HCT116 (cell line): ENCODE data around the gene DAO. TPM values are rescaled to one million over a fixed set of nuclear protein-coding genes. Genes with fewer than 3 reads are reported as not detected.
"Not testable (repeated sequence)": the region's sequence is repeated elsewhere in the genome, so short reads cannot be mapped to it uniquely, and the experiment has no call there.

Source experiments
- ATAC-seq: fragments of 200-7000 bp; cut with Tn5 transposase; 2 replicates; pipeline ENCODE4 v1.9.1; 2020; ENCODE audit warnings: mild to moderate bottlenecking, moderate library complexity
- BruUV-seq: library from RNA; stranded (reverse); fragments of 400-500 nt; replicated peaks from 2 replicates; lab custom pipeline; 2021; lab: Mats Ljungman, UMichigan
- CTCF ChIA-PET: fragments of 300-600 bp; sonication (Branson Sonifier 250); formaldehyde crosslinking; loops from one replicate; lab custom pipeline; 2021; ENCODE audit warnings: antibody characterized with exemption; lab: Charles Lee
- POLR2A ChIA-PET: fragments of 300-600, 350-600 bp; sonication (Branson Sonifier 250); formaldehyde crosslinking; loops from one replicate; lab custom pipeline; 2021; ENCODE audit warnings: antibody characterized with exemption; lab: Charles Lee
- RAD21 ChIA-PET, 2 experiments: fragments of 300-600 bp; sonication (Branson Sonifier 250); formaldehyde crosslinking; loops; one replicate each; lab custom pipeline; 2023; ENCODE audit warnings: low total read pairs in 2 of 2; ENCODE audit not compliant: uncharacterized antibody in 2 of 2, unreplicated experiment in 2 of 2, low non-redundant PET in 1 of 2; lab: Charles Lee
- DNase-seq: peaks from one replicate; pipeline ENCODE4 v3.0.0-alpha.2; 2010; ENCODE audit warnings: low read depth, low spot score
- H2AFZ ChIP-seq: fragments of 200-600 bp; shearing (Covaris generic), sonication (generic); 2 replicates; pipeline ENCODE4 v1.6.1; 2017; ENCODE audit warnings: low read depth, mixed run types, mixed read lengths, antibody characterized with exemption, low read length; ENCODE audit not compliant: poor library complexity, severe bottlenecking
- H3K27ac ChIP-seq: 2 replicates; pipeline ENCODE4 v1.5.1; 2012; ENCODE audit warnings: low read depth, low read length
- H3K27me3 ChIP-seq: fragments of 200-600 bp; sonication (generic); 2 replicates; pipeline ENCODE4 v1.6.1; 2016; ENCODE audit warnings: mixed run types, low read length, mixed read lengths; ENCODE audit not compliant: insufficient read depth
- H3K36me3 ChIP-seq, 2 experiments: fragments of 200-500 bp in 1 of 2; fragments of 200-600 bp in 1 of 2; sonication (Bioruptor generic) in 1 of 2; sonication (generic) in 1 of 2; 2 replicates each; pipeline versions ENCODE4 v1.5.1 to v1.6.1; 2014 to 2016; ENCODE audit warnings: low read length in 2 of 2, inconsistent platforms in 1 of 2, mixed read lengths in 1 of 2, mixed run types in 1 of 2; ENCODE audit not compliant: insufficient read depth in 2 of 2, control insufficient read depth in 1 of 2
- H3K4me1 ChIP-seq, 2 experiments: fragments of 200-600 bp in 1 of 2; sonication (generic) in 1 of 2; 2 replicates each; pipeline versions ENCODE4 v1.5.1 to v1.6.1; 2012 to 2017; ENCODE audit warnings: low read length in 2 of 2, inconsistent platforms in 1 of 2, mild to moderate bottlenecking in 1 of 2, mixed read lengths in 1 of 2, mixed run types in 1 of 2, moderate library complexity in 1 of 2; ENCODE audit not compliant: insufficient read depth in 2 of 2, control insufficient read depth in 1 of 2
- H3K4me2 ChIP-seq: fragments of 200-600 bp; sonication (generic); 2 replicates; pipeline ENCODE4 v1.6.1; 2017; ENCODE audit warnings: mixed run types, low read length, mixed read lengths
- H3K4me3 ChIP-seq, 2 experiments: fragments of 200-600 bp in 1 of 2; sonication (generic) in 1 of 2; replicated peaks in 1 of 2; 2 replicates each; pipeline ENCODE4 v1.5.1; 2011 to 2016; ENCODE audit warnings: low read length in 2 of 2, control low read depth in 1 of 2, low read depth in 1 of 2, mild to moderate bottlenecking in 1 of 2, mixed read lengths in 1 of 2, mixed run types in 1 of 2
- H3K79me2 ChIP-seq: fragments of 200-600 bp; sonication (generic); 2 replicates; pipeline ENCODE4 v1.6.1; 2017; ENCODE audit warnings: mild to moderate bottlenecking, mixed run types, low read length, moderate library complexity, mixed read lengths; ENCODE audit not compliant: insufficient read depth
- H3K9ac ChIP-seq: fragments of 200-600 bp; sonication (generic); 2 replicates; pipeline ENCODE4 v1.6.1; 2016; ENCODE audit warnings: low read length, mixed read lengths
- H3K9me2 ChIP-seq: fragments of 200-600 bp; sonication (generic), shearing (Covaris generic); 2 replicates; pipeline ENCODE4 v1.6.1; 2017; ENCODE audit warnings: mixed run types, mild to moderate bottlenecking, moderate library complexity; ENCODE audit not compliant: insufficient read depth
- H3K9me3 ChIP-seq, 2 experiments: fragments of 200-500 bp in 1 of 2; fragments of 200-600 bp in 1 of 2; sonication (Bioruptor generic) in 1 of 2; sonication (generic) in 1 of 2; 2 replicates each; pipeline ENCODE4 v1.6.1; 2014 to 2017; ENCODE audit warnings: low read length in 2 of 2, mixed read lengths in 2 of 2, inconsistent platforms in 1 of 2, low read depth in 1 of 2, mild to moderate bottlenecking in 1 of 2, mixed run types in 1 of 2, moderate library complexity in 1 of 2; ENCODE audit not compliant: control insufficient read depth in 1 of 2, insufficient read depth in 1 of 2
- H4K20me1 ChIP-seq: fragments of 200-600 bp; sonication (generic), shearing (Covaris generic); 2 replicates; pipeline ENCODE4 v1.6.1; 2017; ENCODE audit warnings: mixed run types, mild to moderate bottlenecking, moderate library complexity; ENCODE audit not compliant: insufficient read depth
- EGR1 ChIP-seq: IDR thresholded peaks from 2 replicates; pipeline ENCODE4 v1.6.1; 2012; ENCODE audit warnings: low read depth
- JUND ChIP-seq: IDR thresholded peaks from 2 replicates; pipeline ENCODE4 v1.6.1; 2012
- intact Hi-C: fragments of 100-400 bp; cut with micrococcal nuclease; formaldehyde crosslinking; loops from 2 replicates; pipeline ENCODE4 v1.10.0; 2022
- total RNA-seq: library from RNA; stranded (reverse); gene quantifications from one replicate; pipeline ENCODE4 v1.2.1, GENCODE V29; 2021; ENCODE audit not compliant: unreplicated experiment

Gene DAO
- total RNA-seq, 1 experiment from 2014 or later = not detected

DNA sequence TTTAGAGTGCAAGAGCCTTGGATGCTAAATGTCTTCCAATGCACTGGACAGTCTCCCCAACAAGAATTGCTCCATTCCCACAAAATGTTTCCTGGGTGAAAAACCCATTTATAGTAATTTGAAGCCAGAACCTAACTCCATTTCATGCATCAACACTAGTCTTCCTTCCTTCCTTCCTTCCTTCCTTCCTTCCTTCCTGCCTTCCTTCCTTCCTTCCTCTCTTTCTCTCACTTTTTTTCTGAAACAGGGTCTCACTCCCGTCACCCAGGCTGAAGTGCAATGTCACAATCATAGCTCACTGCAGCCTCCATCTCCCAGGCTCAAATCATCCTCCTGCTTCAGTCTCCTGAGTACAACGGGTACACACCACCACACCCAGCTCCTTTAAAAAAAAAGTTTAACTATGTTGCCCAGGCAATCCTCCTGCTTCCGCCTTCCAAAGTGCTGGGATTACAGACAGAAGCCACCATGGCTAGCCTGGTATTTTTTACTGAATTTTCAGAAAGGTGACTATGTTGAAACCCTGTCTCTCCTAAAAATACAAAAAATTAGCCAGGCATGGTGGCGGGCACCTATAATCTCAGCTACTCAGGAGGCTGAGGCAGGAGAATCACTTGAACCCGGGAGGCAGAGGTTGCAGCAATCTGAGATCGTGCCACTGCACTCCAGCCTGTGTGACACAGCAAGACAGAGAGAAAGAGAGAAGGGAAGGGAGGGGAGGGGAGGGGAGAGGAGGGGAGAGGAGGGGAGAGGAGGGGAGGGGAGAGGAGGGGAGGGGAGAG lies 20.6 kb upstream of the DAO start:
- H3K27me3 ChIP-seq, ATAC-seq, H3K4me3 ChIP-seq, BruUV-seq, H3K36me3 ChIP-seq, CTCF ChIA-PET, H3K9me3 ChIP-seq, intact Hi-C loops, H3K27ac ChIP-seq, H4K20me1 ChIP-seq, H2AFZ ChIP-seq, RAD21 ChIA-PET, H3K9me2 ChIP-seq, DNase-seq: not testable (repeated sequence)
- POLR2A ChIA-PET = interaction anchor here (0.6 kb wide), 1 partner anchor 8 kb away, joined by 4 read pairs; no protein-coding TSS in a partner anchor
- Histone ChIP-seq H3K79me2 (peaks cover 28% of the 10 kb centered on the region), H3K4me1 (peaks cover 24 to 51% of the 10 kb centered on the region in 2 experiments), H3K4me2 (peak overlapping the region; percentile 75), H3K9ac (peak overlapping the region; percentile 69)

DNA sequence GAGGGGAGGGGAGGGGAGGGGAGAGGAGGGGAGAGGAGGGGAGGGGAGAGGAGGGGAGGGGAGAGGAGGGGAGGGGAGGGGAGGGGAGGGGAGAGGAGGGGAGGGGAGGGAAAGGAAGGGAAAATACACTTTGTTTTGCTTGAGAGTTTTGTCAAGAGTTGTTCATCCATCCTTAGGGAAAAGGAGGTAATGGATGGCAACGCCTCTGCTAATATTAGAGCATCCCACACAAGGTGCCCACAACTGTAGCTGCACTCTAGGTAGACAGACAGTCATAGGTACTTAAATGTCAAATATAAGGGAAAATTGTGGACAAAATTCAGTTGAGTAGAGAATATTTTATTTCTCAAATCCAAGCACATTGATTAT lies 20.0 kb upstream of the DAO start:
- H3K4me3 ChIP-seq = no peak overlapping the region
- peaks cover 19 to 45% of the 10 kb centered on the region in 2 experiments for H3K4me1 ChIP-seq
- no peaks in the 10 kb centered on the region for H3K27me3 ChIP-seq
- ChIA-PET CTCF (no interaction called here), RAD21 (no interaction called here), POLR2A (no interaction called here)
- no peak overlapping the region for H2AFZ ChIP-seq
- DNase-seq (no peak), ATAC-seq (no peak)
- no peak overlapping the region for H3K4me2 ChIP-seq
- no TSS peak for BruUV-seq
- intact Hi-C loops = no loop called here
- H3K27ac ChIP-seq = no peak overlapping the region
- H3K9me3 ChIP-seq = no peaks in the 10 kb centered on the region
- no peak for TF ChIP-seq JUND
- TF ChIP-seq EGR1 = no peak
- no peak overlapping the region for H3K9ac ChIP-seq
- peaks cover 0 to 6% of the 10 kb centered on the region in 2 experiments; a peak in 1 of 4 replicates for H3K36me3 ChIP-seq
- H4K20me1 ChIP-seq = no peaks in the 10 kb centered on the region
- peaks cover 22% of the 10 kb centered on the region for H3K79me2 ChIP-seq
- H3K9me2 ChIP-seq = no peaks in the 10 kb centered on the region
